H1 (cell line): ENCODE data around the gene YWHAQ. TPM values are rescaled to one million over a fixed set of nuclear protein-coding genes. Genes with fewer than 3 reads are reported as not detected.

Experiments used
- CTCF ChIA-PET: fragments of 300-600 bp; sonication (Branson Sonifier 250); formaldehyde crosslinking; loops from one replicate; lab custom pipeline; 2021; ENCODE audit not compliant: partially characterized antibody; lab: Charles Lee
- POLR2A ChIA-PET: fragments of 300-600 bp; sonication (Branson Sonifier 250); formaldehyde crosslinking; loops from one replicate; lab custom pipeline; 2021; ENCODE audit warnings: inconsistent platforms; ENCODE audit not compliant: partially characterized antibody; lab: Charles Lee
- DNase-seq, 2 experiments: peaks; one replicate each; pipeline versions ENCODE4 v3.0.0 to v3.0.0-alpha.2; 2010 to 2022; ENCODE audit warnings: low spot score in 2 of 2, low read depth in 1 of 2, mixed read lengths in 1 of 2
- FAIRE-seq: peaks from 2 replicates; lab custom pipeline; 2011; peaks lifted over from hg19 to GRCh38; lab: Jason Lieb, UNC
- H2AFZ ChIP-seq: 2 replicates; pipeline ENCODE4 v1.8.1; 2012; ENCODE audit warnings: low read length, inconsistent platforms
- H2AK5ac ChIP-seq: 2 replicates; pipeline ENCODE4 v1.6.1; 2013; ENCODE audit warnings: low read depth, low read length
- H2BK120ac ChIP-seq: replicated peaks from 2 replicates; pipeline ENCODE3; 2013; ENCODE audit warnings: low read depth, low read length, inconsistent platforms
- H2BK12ac ChIP-seq: 2 replicates; pipeline ENCODE4 v1.6.1; 2013; ENCODE audit warnings: low read depth, low read length
- H2BK15ac ChIP-seq: 2 replicates; pipeline ENCODE4 v1.6.1; 2013; ENCODE audit warnings: low read length
- H2BK20ac ChIP-seq: 2 replicates; pipeline ENCODE4 v1.6.1; 2013; ENCODE audit warnings: low read length
- H2BK5ac ChIP-seq: 2 replicates; pipeline ENCODE4 v1.6.1; 2013; ENCODE audit warnings: low read depth, low read length
- H3K14ac ChIP-seq: 2 replicates; pipeline ENCODE4 v1.6.1; 2013; ENCODE audit warnings: inconsistent platforms; ENCODE audit not compliant: insufficient read length
- H3K18ac ChIP-seq: 2 replicates; pipeline ENCODE4 v1.6.1; 2013; ENCODE audit warnings: low read length; ENCODE audit errors: extremely low read depth
- H3K23ac ChIP-seq: 2 replicates; pipeline ENCODE4 v1.6.1; 2013; ENCODE audit warnings: inconsistent platforms; ENCODE audit not compliant: insufficient read length
- H3K23me2 ChIP-seq: 2 replicates; pipeline ENCODE4 v1.6.1; 2013; ENCODE audit warnings: low read depth, low read length
- H3K27ac ChIP-seq: 2 replicates; pipeline ENCODE4 v1.6.1; 2011; ENCODE audit warnings: low read depth, low read length, inconsistent platforms
- H3K27me3 ChIP-seq, 4 experiments: replicated peaks in 1 of 4; 1 replicate in 1 of 4; 2 replicates in 3 of 4; pipeline versions ENCODE4 v1.6.1 to v1.8.1; 2011 to 2013; ENCODE audit warnings: low read length in 3 of 4, mild to moderate bottlenecking in 3 of 4, inconsistent platforms in 2 of 4, mixed read lengths in 2 of 4, moderate library complexity in 1 of 4; ENCODE audit not compliant: control insufficient read depth in 3 of 4, insufficient read depth in 3 of 4; ENCODE audit errors: extremely low read depth in 1 of 4
- H3K36me3 ChIP-seq, 4 experiments: 2 replicates each; pipeline versions ENCODE4 v1.6.1 to v1.8.1; 2011 to 2013; ENCODE audit warnings: mild to moderate bottlenecking in 4 of 4, low read length in 3 of 4, moderate library complexity in 2 of 4, control low read depth in 1 of 4, inconsistent platforms in 1 of 4; ENCODE audit not compliant: insufficient read depth in 4 of 4, control insufficient read depth in 2 of 4
- H3K4ac ChIP-seq: replicated peaks from 2 replicates; pipeline ENCODE3; 2013; ENCODE audit warnings: low read length, low read depth, mixed read lengths, inconsistent platforms; ENCODE audit not compliant: insufficient read length
- H3K4me1 ChIP-seq, 4 experiments: replicated peaks in 1 of 4; 1 replicate in 1 of 4; 2 replicates in 3 of 4; pipeline versions ENCODE4 v1.6.1 to v1.8.1; 2011 to 2013; ENCODE audit warnings: low read length in 3 of 4, inconsistent platforms in 2 of 4, mixed read lengths in 1 of 4; ENCODE audit not compliant: insufficient read depth in 4 of 4, control insufficient read depth in 3 of 4
- H3K4me2 ChIP-seq, 2 experiments: 2 replicates each; pipeline versions ENCODE4 v1.6.1 to v1.8.1; 2011 to 2013; ENCODE audit warnings: low read depth in 2 of 2, low read length in 2 of 2, control low read depth in 1 of 2, inconsistent platforms in 1 of 2, mild to moderate bottlenecking in 1 of 2; ENCODE audit not compliant: insufficient read depth in 1 of 2
- H3K4me3 ChIP-seq, 4 experiments: fragments of 200-600, 300-600 bp in 1 of 4; sonication (generic), shearing (Covaris generic), sonication (Bioruptor Twin) in 1 of 4; 2 replicates each; pipeline versions ENCODE4 v1.5.1 to v1.8.1; 2011 to 2016; ENCODE audit warnings: low read length in 4 of 4, low read depth in 3 of 4, control low read depth in 2 of 4, inconsistent platforms in 2 of 4, mild to moderate bottlenecking in 2 of 4, mixed read lengths in 1 of 4, moderate library complexity in 1 of 4; ENCODE audit not compliant: insufficient read depth in 2 of 4; ENCODE audit errors: extremely low read depth in 1 of 4
- H3K56ac ChIP-seq: replicated peaks from 2 replicates; pipeline ENCODE3; 2013; ENCODE audit warnings: low read depth, mild to moderate bottlenecking, mixed read lengths, low read length, inconsistent platforms; ENCODE audit not compliant: insufficient read length
- H3K79me1 ChIP-seq: 2 replicates; pipeline ENCODE4 v1.6.1; 2013; ENCODE audit warnings: low read depth, low read length, control low read depth
- H3K79me2 ChIP-seq, 2 experiments: 2 replicates each; pipeline versions ENCODE4 v1.6.1 to v1.8.1; 2012 to 2013; ENCODE audit warnings: low read length in 2 of 2, mild to moderate bottlenecking in 2 of 2, inconsistent platforms in 1 of 2; ENCODE audit not compliant: insufficient read depth in 2 of 2, control insufficient read depth in 1 of 2
- H3K9ac ChIP-seq, 4 experiments: replicated peaks in 1 of 4; 1 replicate in 1 of 4; 2 replicates in 3 of 4; pipeline versions ENCODE4 v1.6.1 to v1.8.1; 2011 to 2013; ENCODE audit warnings: low read depth in 3 of 4, low read length in 3 of 4, control low read depth in 2 of 4, mild to moderate bottlenecking in 2 of 4, moderate library complexity in 2 of 4, inconsistent platforms in 1 of 4; ENCODE audit errors: extremely low read depth in 1 of 4
- H3K9me3 ChIP-seq, 2 experiments: 2 replicates each; pipeline versions ENCODE4 v1.6.1 to v1.8.1; 2012 to 2013; ENCODE audit warnings: mild to moderate bottlenecking in 2 of 2, moderate library complexity in 2 of 2, control low read depth in 1 of 2, inconsistent platforms in 1 of 2, low read depth in 1 of 2, low read length in 1 of 2, mixed read lengths in 1 of 2; ENCODE audit not compliant: insufficient read depth in 2 of 2
- H4K20me1 ChIP-seq, 2 experiments: replicated peaks in 1 of 2; 2 replicates each; pipeline versions ENCODE3 to v1.8.1; 2011 to 2013; ENCODE audit warnings: inconsistent platforms in 2 of 2, low read length in 2 of 2, mild to moderate bottlenecking in 1 of 2; ENCODE audit not compliant: insufficient read depth in 2 of 2, control insufficient read depth in 1 of 2
- H4K5ac ChIP-seq: 2 replicates; pipeline ENCODE4 v1.6.1; 2013; ENCODE audit warnings: low read length, low read depth, mixed read lengths, inconsistent platforms; ENCODE audit not compliant: insufficient read length
- H4K8ac ChIP-seq: 2 replicates; pipeline ENCODE4 v1.8.0; 2013; ENCODE audit warnings: mild to moderate bottlenecking, moderate library complexity, low read length, inconsistent platforms; ENCODE audit not compliant: insufficient read depth; ENCODE audit errors: extremely low read depth
- H4K91ac ChIP-seq: replicated peaks from 2 replicates; pipeline ENCODE3; 2013; ENCODE audit warnings: low read length, mixed read lengths, inconsistent platforms; ENCODE audit not compliant: insufficient read length
- BRCA1 ChIP-seq: IDR thresholded peaks from 2 replicates; pipeline ENCODE4 v1.6.1; 2012; ENCODE audit warnings: low read depth, low read length, improper control_type of control experiment
- EGR1 ChIP-seq: IDR thresholded peaks from 2 replicates; pipeline ENCODE4 v1.6.1; 2011; ENCODE audit warnings: low read depth, low read length, borderline replicate concordance
- FOSL1 ChIP-seq: IDR thresholded peaks from 2 replicates; pipeline ENCODE4 v1.6.1; 2011; ENCODE audit warnings: mild to moderate bottlenecking, low read depth, low read length, moderate library complexity; ENCODE audit not compliant: insufficient read depth
- MAFK ChIP-seq: IDR thresholded peaks from 2 replicates; pipeline ENCODE4 v1.6.1; 2012; ENCODE audit warnings: low read depth, mild to moderate bottlenecking, improper control_type of control experiment, low read length
- PHF8 ChIP-seq: fragments of 200-600 bp; sonication (generic); conservative IDR thresholded peaks from 2 replicates; pipeline ENCODE4 v1.7.1; 2012; ENCODE audit warnings: low read depth, mild to moderate bottlenecking, inconsistent platforms, low read length, moderate library complexity
- POLR2A ChIP-seq, 2 experiments: IDR thresholded peaks; 1 replicate in 1 of 2; 2 replicates in 1 of 2; pipeline ENCODE4 v1.6.1; 2011; ENCODE audit warnings: low read depth in 2 of 2, low read length in 2 of 2, mild to moderate bottlenecking in 2 of 2; ENCODE audit errors: control extremely low read depth in 1 of 2
- RFX5 ChIP-seq: IDR thresholded peaks from 2 replicates; pipeline ENCODE4 v1.6.1; 2011; ENCODE audit warnings: low read depth, low read length, improper control_type of control experiment, borderline replicate concordance
- SIN3A ChIP-seq, 2 experiments: IDR thresholded peaks in 1 of 2; conservative IDR thresholded peaks in 1 of 2; 2 replicates each; pipeline ENCODE4 v1.6.1; 2011 to 2012; ENCODE audit warnings: low read length in 2 of 2, improper control_type of control experiment in 1 of 2, low read depth in 1 of 2, mild to moderate bottlenecking in 1 of 2
- TAF1 ChIP-seq: IDR thresholded peaks from 2 replicates; pipeline ENCODE4 v1.6.1; 2011; ENCODE audit warnings: mild to moderate bottlenecking, low read depth, low read length
- TBP ChIP-seq: IDR thresholded peaks from 2 replicates; pipeline ENCODE4 v1.6.1; 2011; ENCODE audit warnings: low read depth, low read length, improper control_type of control experiment
- TCF12 ChIP-seq: IDR thresholded peaks from 2 replicates; pipeline ENCODE4 v1.6.1; 2011; ENCODE audit warnings: low read depth, mild to moderate bottlenecking, low read length
- WGBS, 2 experiments: shearing (Covaris generic) in 1 of 2; methylation state at CpG; one replicate each; pipeline versions ENCODE4 v1.1.6 to v1.1.7; 2013 to 2015; ENCODE audit warnings: low lambda C conversion rate in 2 of 2, mixed read lengths in 2 of 2, inconsistent platforms in 1 of 2, low coverage in 1 of 2, missing lambda C conversion rate in 1 of 2; ENCODE audit not compliant: insufficient replicate concordance in 2 of 2, insufficient coverage in 1 of 2, insufficient read length in 1 of 2; ENCODE audit errors: extremely low coverage in 1 of 2, missing lambda C conversion rate in 1 of 2; 5-methylcytosine and 5-hydroxymethylcytosine counted together
- polyA plus RNA-seq, 7 experiments: library from polyadenylated mRNA; depleted of rRNA in 3 of 7; stranded (reverse) in 5 of 7; unstranded in 2 of 7; fragments of >200 nt in 5 of 7; fragments of 200-250 nt in 2 of 7; gene quantifications; 1 replicate in 5 of 7; 2 replicates in 1 of 7; 4 replicates in 1 of 7; pipeline versions ENCODE4 v1.2.1 to v1.2.3, GENCODE V29; 2011 to 2013; ENCODE audit warnings: missing spikeins in 2 of 7, mixed read lengths in 2 of 7
- total RNA-seq: library from RNA; stranded (reverse); fragmentation: NEBNext Ultra II Directional; extraction: Animal tissue kit (Norgen Biotek cat#: 25700); gene quantifications from 2 replicates; pipeline ENCODE4 v1.2.1, GENCODE V29; 2021
- TF ChIP-seq, protein P1 (sequence below): IDR thresholded peaks from 2 replicates; pipeline ENCODE4 v1.6.1; 2011; ENCODE audit warnings: low read length, improper control_type of control experiment

YWHAQ gene
- total and polyA plus RNA-seq, 2 of the 8 experiments (the other 6 are each of a cell fraction or from before 2014, with no cell fraction given) = 244 to 480 TPM

DNA sequence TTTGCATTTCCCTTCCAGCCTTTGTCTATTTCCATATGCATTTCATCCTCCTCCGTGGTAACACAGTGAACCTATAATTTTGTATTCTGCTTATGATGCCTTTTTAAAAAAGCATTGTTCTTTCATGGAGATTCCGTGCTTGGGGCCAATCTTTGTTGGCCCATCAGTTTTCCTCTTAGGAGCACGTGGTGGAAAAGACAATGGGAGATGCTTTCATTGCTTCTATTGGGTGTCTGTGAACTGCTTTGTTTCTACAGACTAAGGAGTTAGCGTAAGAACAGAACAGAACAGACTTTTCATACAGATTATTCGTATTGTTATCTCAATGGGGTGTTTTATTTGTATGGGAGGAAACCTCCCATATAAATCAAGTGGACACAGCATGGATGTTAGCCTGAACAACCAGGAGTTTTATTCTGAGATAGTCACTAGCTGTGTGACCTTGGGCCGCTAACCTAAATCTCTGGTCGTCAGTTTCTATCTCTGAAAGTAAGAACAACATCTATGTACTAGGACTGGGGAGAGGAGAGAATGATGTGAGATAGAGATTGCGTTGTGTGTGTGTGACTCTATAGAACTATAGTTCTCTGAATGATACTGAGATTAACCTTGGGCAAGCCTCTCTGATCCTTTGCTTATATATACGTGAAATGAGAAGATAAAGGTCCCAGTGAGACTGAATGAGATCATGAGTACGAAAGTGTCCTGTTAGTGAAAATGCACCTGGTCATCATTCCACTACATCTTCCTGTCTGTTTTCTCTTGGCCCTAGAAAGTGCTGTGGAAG, 22.9 kb upstream of the YWHAQ start:
- H3K79me2 ChIP-seq = no peaks in the 10 kb centered on the region
- CTCF ChIA-PET = interaction anchor here (1.1 kb wide), 1 partner anchor 23 kb away, joined by 4 read pairs; no protein-coding TSS in a partner anchor
- no peak overlapping the region for H2BK15ac ChIP-seq
- POLR2A ChIA-PET = interaction anchor here (0.7 kb wide), 1 partner anchor 23 kb away, joined by 3 read pairs; the partner anchor contains the start of gene YWHAQ
- no peak overlapping the region for H2AK5ac ChIP-seq
- no peak overlapping the region for H3K9ac ChIP-seq
- H3K18ac ChIP-seq = no peak overlapping the region
- H4K91ac ChIP-seq = no peak overlapping the region
- no peaks in the 10 kb centered on the region for H3K79me1 ChIP-seq
- DNase-seq (no peak), FAIRE-seq (no peak)
- WGBS, 2 experiments = 85% methylated on average over 10 of the region's 10 CpGs; no CpG with 5 or more reads in 1 of the 2 experiments
- no peaks in the 10 kb centered on the region for H4K20me1 ChIP-seq
- H3K27ac ChIP-seq = no peak overlapping the region
- peaks cover 2 to 7% (median 3%) of the 10 kb centered on the region in 4 experiments for H3K4me1 ChIP-seq
- no peaks in the 10 kb centered on the region for H3K36me3 ChIP-seq
- H4K5ac ChIP-seq = no peak overlapping the region
- no peak overlapping the region for H2BK12ac ChIP-seq
- no peak overlapping the region for H3K4me2 ChIP-seq
- H2AFZ ChIP-seq = no peak overlapping the region
- peaks cover 6% of the 10 kb centered on the region; the same call in 1 of the 2 replicates for H3K23me2 ChIP-seq
- no peak overlapping the region for H3K14ac ChIP-seq
- H2BK20ac ChIP-seq = no peak overlapping the region
- no peak overlapping the region for H4K8ac ChIP-seq
- no peaks in the 10 kb centered on the region for H3K9me3 ChIP-seq
- H3K4me3 ChIP-seq = no peak overlapping the region
- no peak overlapping the region for H3K4ac ChIP-seq
- no peak overlapping the region for H3K56ac ChIP-seq
- H3K27me3 ChIP-seq = no peaks in the 10 kb centered on the region
- no peak overlapping the region for H3K23ac ChIP-seq
- H2BK5ac ChIP-seq = no peak overlapping the region
- H2BK120ac ChIP-seq = no peak overlapping the region
- TF ChIP-seq SIN3A (conservative IDR thresholded peaks at IDR 0.05 in 1 of 2, IDR thresholded peaks at IDR 0.05 in 1 of 2; ENCODE audit: low read depth in 1 of 2, low read length in 2 of 2) (no peak), MAFK (no peak), FOSL1 (no peak), BRCA1 (no peak), TCF12 (no peak), EGR1 (no peak), TBP (no peak), PHF8 (no peak), POLR2A (IDR thresholded peaks at IDR 0.05; ENCODE audit: control extremely low read depth in 1 of 2, low read depth in 2 of 2, low read length in 2 of 2) (no peak), TAF1 (no peak), RFX5 (no peak)
- TF ChIP-seq, protein P1, sequence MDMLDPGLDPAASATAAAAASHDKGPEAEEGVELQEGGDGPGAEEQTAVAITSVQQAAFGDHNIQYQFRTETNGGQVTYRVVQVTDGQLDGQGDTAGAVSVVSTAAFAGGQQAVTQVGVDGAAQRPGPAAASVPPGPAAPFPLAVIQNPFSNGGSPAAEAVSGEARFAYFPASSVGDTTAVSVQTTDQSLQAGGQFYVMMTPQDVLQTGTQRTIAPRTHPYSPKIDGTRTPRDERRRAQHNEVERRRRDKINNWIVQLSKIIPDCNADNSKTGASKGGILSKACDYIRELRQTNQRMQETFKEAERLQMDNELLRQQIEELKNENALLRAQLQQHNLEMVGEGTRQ = no peak
